Testis (tissue), 2 donors: Measurements from ENCODE around the gene SMURF2.
"Not testable (repeated sequence)": the region's sequence is repeated elsewhere in the genome, so short reads cannot be mapped to it uniquely, and the experiment has no call there.

ENCODE experiments used
- CTCF ChIP-seq, 3 experiments: fragments of 450-650 bp in 2 of 3; fragments of 200-600 bp in 1 of 3; sonication (generic) in 1 of 3; IDR thresholded peaks; one replicate each; pipeline ENCODE4 v1.5.1; 2016 to 2019; ENCODE audit warnings: antibody characterized with exemption in 3 of 3, mild to moderate bottlenecking in 2 of 3, moderate library complexity in 1 of 3
- POLR2A ChIP-seq: fragments of 450-650 bp; IDR thresholded peaks from one replicate; pipeline ENCODE4 v1.6.1; 2017; ENCODE audit warnings: antibody characterized with exemption, mild to moderate bottlenecking, moderate library complexity

- TF ChIP-seq CTCF (IDR thresholded peaks at IDR 0.05); POLR2A: not testable (repeated sequence)
Observed at GRCh38 chr17:64604532-64604931, 57.6 kb downstream of the SMURF2 start.
